HT-29 (cell line): ENCODE results near the gene CPT1B. TPM values are rescaled to one million over a fixed set of nuclear protein-coding genes. Genes with fewer than 3 reads are reported as not detected.

Experiments
- DNase-seq: peaks from one replicate; pipeline ENCODE4 v3.0.0-alpha.2; 2015; ENCODE audit warnings: low spot score
- total RNA-seq: library from RNA; depleted of rRNA; stranded (reverse); fragments of >200 nt; shearing (Covaris generic); gene quantifications from 2 replicates; pipeline ENCODE4 v1.2.3, GENCODE V29; 2014

The CPT1B gene
- total RNA-seq, 1 experiment from 2014 or later = 2.5 TPM

- DNase-seq = no peak
Observed at GRCh38 chr22:50585781-50586180, 7.6 kb upstream of the CPT1B start.

DNA sequence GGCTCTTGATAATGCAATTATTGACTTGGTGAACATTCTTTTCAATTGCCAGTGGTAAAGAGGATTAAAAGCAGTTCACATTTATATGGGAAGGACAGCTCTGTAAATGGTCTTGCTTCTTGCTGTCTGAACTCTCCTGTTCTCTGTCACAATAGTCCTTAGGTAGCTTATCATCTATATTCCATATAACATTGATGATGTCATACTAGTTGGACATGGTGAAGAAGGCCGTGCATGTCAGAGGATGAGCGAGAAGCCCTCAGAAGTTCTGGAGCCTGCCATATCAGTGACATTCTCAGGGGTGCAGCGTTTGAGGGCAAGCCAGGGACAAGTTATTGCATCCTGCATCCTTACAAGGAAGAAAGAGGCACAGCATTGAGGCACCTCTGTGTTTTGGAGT lies 7.0 kb upstream of the CPT1B start:
- no peak for DNase-seq

GRCh38 chr22:50584106-50585096 lies 6.2 kb upstream of the CPT1B start:
- DNase-seq = peak; percentile 16

GRCh38 chr22:50583294-50583861 lies 5.2 kb upstream of the CPT1B start:
- no peak for DNase-seq

DNA sequence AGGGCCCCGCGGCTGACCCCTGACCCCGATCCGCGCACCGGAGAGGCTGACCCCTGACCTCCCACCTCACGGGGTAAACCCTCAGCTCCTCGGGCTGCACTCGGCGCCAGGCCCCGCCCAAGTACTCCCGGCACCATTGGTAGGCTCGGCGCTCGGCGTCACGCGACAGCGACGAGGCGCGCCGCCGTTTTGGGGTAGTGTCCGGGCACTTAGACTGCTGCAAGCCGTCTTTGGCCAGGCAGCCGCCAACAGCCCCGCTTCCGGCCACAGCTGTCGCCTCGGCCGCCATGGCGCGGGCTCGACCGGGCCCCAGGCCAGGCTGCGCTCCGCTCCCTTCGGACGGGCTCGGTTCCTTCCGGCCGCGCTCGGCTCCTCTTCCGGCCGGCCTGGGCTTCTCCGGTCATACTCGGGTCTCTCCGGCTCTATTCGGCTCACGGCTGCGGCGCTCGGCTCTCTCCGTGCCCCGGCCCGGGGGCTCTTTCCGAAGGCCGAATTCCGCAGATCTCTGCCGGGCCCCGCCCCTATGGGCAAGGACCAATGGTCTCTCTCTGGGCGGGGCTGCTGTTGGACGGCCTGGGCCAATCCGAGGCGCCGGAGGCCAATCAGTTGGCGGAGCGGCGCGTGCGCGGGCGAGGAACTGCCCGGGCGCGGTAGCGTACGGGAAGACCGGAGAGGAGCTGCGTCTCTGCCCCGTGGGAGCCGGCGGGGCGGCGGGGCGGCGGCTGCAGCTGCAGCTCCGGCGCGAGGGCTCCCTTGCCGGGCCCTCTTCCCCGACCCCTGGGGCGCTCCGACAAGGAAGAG lies 4.5 kb upstream of the CPT1B start, which contains the start of gene CHKB:
Gene CHKB, minus strand, starts transcription at position 357 of the 801 bp plus-strand sequence. Its CDS starts 68 bp downstream, at position 289.
- DNase-seq = peak; percentile 91

DNA sequence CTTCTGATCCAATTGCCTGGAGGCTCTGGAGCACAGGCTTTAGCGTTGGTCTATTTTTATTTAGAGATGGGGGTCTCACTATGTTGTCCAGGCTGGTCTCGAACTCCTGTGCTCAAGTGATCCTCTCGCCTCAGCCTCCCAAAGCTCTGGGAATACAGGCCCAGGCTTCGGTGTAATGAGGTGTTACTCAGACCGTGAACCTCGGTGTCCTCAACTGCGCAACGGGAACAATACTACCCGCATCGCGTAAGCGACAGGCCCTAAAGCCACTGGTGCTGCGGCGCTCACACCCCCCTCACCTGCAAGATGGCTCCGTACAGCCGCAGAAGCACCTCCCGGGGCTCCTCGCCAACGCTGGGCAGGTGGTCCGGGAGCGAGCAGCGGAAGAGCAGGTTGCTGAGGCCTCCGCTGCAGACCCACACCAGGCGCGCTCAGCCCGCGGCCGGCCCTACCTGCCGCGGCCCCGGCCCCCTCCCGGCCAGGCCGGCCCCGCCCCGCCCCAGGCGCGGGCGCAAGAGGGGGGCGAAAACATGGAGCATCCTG lies 3.8 kb upstream of the CPT1B start:
- no peak for DNase-seq

- no peak for DNase-seq
Observed at GRCh38 chr22:50581031-50581949, 3.1 kb upstream of the CPT1B start.

- DNase-seq = no peak
Observed at GRCh38 chr22:50579752-50580151, 1.5 kb upstream of the CPT1B start.

GRCh38 chr22:50578776-50579310 lies 616 bp upstream of the CPT1B start:
- no peak for DNase-seq

GRCh38 chr22:50577697-50577986 lies 585 bp downstream of the CPT1B start:
- no peak for DNase-seq

GRCh38 chr22:50576806-50577696 lies 1.2 kb downstream of the CPT1B start:
- DNase-seq = no peak

DNA sequence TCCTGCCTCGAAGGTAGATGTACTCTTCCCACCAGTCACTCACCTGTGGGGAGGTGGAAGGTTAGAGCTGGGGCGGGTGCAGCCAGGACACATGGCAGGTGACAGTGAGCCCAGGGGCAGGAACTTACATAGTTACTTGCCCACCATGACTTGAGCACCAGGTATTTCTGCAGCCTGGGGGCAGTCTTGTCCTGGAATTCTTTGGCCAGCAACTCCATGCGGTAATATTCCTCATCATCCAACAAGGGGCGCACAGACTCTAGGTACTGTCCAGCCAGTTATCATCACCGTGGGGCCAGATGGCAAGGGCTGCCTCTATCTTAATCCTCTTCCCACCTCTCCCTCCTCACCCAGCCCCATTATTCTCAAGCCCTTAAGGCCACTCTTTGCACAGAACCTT lies 2.2 kb downstream of the CPT1B start:
- DNase-seq = peak; percentile 57

DNA sequence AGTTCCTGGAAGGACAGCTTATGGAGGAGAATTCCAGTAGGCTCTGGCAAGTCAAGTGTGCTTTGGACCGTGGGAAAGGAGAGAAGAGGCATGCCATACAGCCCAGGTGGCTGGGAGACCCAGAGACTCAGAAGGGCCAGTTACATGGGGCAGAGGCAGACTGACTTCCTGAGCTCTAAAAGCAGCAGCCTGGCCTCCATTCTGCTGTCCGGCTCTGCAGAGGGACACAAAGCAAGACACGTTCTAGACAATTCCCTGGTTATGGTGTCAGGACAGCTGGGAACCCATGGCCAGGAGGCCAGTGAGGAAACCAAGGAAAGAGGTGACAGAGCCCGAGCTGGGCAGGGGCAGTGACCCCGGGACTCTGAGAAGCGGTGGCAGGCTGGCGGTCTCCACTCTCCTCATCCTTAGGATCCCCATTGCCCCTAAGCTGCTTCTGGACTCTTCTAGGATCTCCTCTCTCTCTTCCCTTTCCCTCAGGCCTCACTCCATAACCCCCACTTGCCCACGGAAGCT lies 2.7 kb downstream of the CPT1B start:
- DNase-seq = no peak

GRCh38 chr22:50574383-50574755 lies 3.9 kb downstream of the CPT1B start:
- no peak for DNase-seq

DNA sequence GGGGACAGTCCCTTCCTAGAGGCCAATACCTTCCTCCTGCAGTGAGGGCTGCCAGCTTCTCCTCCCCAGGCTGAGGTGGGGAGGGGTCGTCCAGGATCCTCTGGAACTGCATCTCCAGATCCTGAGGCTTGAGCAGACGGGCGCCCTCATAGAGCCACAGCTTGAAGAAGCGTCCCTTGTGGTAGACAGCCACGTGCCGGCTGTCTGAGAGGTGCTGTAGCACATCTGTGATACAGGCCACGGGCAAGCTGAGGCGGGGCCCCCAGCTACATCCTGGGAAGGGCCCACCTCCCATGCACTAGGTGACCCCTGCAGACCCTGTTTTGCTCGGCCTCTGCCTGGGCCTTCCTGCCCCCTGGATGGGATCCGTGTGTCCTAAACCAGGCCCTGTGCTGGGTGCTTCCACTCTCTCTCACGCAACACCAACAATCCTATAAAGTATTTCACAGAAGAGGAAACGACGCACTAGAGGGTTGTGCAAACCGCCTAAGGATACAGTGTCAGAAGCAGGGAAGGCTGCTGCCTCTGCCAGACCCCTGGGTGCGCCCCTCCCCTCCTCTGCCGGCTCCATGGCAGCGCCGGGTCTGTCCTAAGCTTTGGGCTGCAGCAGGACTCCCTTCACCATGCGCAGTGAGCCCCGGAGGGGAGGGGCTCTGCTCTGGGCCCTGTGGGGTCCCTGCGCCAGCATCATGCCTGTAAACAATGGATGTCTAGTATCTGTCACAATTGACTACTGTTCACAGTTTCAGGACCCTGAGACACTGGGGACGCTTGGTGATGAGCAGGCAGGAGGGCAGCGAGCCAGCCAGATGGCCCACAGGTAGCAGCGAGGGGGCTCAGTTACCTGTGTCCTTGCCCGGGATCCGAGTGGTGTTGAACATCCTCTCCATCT lies 4.5 kb downstream of the CPT1B start:
- no peak for DNase-seq

- no peak for DNase-seq
Observed at GRCh38 chr22:50572965-50573364, 5.3 kb downstream of the CPT1B start.

GRCh38 chr22:50571264-50572175 lies 6.7 kb downstream of the CPT1B start:
- no peak for DNase-seq
